GM19324 (cell line): ENCODE data around the gene ALG5.
A peak's percentile ranks its signal among the peaks of the same experiment; 100 is the strongest.

Experiments
- ATAC-seq: cut with Tn5 transposase; IDR thresholded peaks from one replicate; pipeline ENCODE4 v1.9.1; 2021; ENCODE audit warnings: mild to moderate bottlenecking, moderate library complexity; ENCODE audit not compliant: unreplicated experiment, low FRiP score

Gene ALG5, protein sequence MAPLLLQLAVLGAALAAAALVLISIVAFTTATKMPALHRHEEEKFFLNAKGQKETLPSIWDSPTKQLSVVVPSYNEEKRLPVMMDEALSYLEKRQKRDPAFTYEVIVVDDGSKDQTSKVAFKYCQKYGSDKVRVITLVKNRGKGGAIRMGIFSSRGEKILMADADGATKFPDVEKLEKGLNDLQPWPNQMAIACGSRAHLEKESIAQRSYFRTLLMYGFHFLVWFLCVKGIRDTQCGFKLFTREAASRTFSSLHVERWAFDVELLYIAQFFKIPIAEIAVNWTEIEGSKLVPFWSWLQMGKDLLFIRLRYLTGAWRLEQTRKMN

DNA sequence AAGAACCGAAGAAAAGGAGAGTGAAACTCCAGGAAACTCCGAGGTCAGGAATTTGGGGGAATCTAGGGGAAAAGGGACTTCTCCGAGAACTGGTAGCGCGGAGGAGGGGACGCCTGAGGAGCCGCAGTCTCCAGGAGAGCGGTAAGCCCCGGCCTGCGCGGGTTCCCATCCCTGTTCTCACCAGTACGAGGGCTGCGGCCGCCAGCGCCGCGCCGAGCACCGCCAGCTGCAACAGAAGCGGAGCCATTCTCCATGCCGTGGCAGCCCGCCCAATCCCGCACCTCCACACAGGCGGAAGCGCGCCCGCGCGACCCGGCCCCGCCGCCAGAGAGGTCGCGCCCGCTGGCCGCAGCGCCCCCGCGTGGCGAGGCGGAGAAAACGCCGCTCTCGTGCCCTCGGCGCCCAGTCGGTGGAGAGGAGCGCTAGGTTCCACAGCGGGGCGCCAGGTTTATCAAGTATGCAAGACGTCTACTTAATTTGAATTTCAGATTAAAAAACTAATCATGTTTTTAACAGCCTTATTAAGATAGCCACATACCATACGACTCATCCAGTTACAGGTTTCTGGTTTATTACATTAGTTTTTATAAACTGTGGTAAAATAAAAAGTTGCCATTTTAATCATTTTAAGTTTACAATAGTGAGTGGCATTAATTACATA is at the start of gene ALG5:
Gene ALG5 (minus strand): TSS at position 287 of the 661 bp plus-strand sequence. CDS start 40 bp downstream, at position 247.
- ATAC-seq: peak; percentile 75

DNA sequence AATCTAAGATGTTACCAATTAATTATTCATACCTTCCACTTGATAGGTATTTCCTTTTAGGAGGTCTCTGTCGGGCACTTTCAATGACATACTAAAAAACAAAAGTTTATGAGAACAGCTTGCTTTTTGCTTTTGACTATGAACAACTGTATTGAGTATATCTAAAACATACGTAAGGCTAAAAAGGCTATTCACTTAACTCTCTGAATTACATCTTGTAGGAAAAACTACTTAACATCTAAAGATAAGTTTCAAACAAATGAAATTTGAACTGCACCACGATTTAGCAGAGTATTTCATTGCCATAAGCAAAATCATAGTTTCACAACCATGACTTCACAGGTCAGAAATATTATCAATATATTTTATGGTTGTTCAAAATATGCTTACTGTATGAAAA is 48.7 kb upstream of the ALG5 start:
- ATAC-seq: no peak

GRCh38 chr13:37047032-37047431 is 47.9 kb upstream of the ALG5 start:
- ATAC-seq: no peak

DNA sequence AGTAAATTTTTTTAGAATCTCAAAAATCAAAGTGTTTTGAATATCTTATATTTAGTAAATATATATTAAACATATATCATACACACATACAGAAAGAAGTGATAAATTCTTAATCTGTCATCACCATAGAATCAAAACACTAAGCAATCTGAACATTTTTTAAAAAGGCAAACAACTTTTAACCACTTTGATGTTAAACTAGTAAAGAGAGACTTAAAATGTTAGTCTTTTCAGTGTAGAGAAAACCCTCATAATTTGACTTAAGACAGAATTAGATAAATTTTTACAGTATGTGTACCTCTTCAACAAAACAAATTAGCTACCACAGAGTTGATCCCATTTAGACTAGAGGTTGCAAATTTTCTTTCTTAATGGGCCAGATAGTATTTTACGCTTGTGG is 46.9 kb upstream of the ALG5 start:
- ATAC-seq: no peak

GRCh38 chr13:37040789-37041188 is 41.6 kb upstream of the ALG5 start:
- ATAC-seq: no peak

DNA sequence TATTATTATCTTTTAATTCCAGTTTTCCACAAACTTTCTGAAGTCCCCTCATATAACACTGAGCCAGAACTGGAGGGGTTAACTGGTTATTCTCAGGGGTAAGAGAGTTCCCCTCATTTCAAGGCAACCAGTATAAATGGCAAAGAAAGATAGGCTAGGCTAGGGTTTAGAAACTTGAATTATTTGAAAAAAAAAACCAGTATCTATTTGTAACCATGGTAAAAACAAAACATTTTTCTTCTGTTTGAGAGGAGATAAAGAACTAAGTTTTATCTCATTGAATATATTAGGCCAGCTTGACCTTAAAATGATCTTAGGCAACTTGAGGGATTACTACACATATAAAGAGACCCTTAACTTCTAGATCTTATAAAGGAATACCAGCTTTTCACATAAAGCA is 40.8 kb upstream of the ALG5 start:
- no peak for ATAC-seq

DNA sequence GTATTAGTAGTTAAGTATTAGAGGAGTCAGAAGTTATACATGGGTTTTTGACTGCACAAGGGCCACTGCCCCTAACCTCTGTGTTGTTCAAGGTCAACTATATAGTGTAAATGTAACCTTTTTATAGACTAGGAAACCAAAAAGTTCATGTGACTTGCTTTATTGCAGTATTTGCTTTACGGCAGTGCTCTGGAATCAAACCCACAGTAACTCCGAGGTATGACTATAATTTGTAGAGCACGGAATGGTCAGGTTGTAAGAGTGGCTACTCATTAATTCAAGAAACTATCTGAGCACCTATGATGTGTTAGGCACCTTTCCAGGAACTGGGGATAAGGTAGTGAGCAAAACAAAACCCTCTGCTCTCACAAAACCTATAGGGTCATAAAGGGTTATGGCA is 38.1 kb upstream of the ALG5 start:
- no peak for ATAC-seq

GRCh38 chr13:37029617-37030016 is 30.5 kb upstream of the ALG5 start:
- no peak for ATAC-seq

- no peak for ATAC-seq
Measured at GRCh38 chr13:37027639-37028038, 28.5 kb upstream of the ALG5 start.

GRCh38 chr13:37026771-37027170 is 27.6 kb upstream of the ALG5 start:
- ATAC-seq: no peak

- ATAC-seq: no peak
Measured at GRCh38 chr13:37023871-37024270, 24.7 kb upstream of the ALG5 start.

DNA sequence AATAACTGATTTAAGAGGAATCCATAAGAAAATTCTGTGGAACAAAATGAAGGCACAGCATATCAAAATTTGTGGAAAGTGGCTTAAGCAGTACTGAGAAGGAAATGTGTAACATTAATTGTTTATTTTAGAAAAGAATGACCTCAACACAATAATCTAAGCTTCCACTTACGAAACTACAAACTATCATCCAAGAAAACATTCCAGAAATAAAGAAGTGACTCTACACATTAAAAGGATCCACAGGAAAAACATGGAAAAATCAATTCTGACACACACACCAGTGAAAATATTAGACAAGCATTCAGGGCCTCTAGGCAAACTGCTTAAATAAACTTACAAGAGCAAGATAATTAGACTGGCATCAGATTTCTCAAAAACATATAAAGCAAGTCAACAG is 15.5 kb upstream of the ALG5 start:
- no peak for ATAC-seq

DNA sequence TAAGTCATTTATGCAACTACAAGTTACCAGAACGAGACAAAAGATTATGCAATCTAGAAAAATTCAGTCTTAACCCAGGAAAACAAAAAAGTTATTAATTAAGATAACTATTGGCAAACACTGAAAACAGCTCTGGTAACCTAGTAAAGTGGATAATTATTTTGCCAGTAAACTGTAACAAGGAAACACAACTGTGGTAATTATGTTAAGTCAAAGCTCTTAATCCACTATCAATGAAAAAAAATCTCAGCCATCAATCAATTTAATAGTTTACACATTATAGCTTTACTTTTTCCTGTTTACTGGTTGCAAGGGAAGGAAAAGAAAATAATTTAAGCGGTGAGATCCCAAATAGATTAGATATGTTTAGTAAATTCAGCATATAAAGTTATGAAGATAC is 12.6 kb upstream of the ALG5 start:
- no peak for ATAC-seq

GRCh38 chr13:37011002-37011401 is 11.9 kb upstream of the ALG5 start:
- ATAC-seq: no peak

DNA sequence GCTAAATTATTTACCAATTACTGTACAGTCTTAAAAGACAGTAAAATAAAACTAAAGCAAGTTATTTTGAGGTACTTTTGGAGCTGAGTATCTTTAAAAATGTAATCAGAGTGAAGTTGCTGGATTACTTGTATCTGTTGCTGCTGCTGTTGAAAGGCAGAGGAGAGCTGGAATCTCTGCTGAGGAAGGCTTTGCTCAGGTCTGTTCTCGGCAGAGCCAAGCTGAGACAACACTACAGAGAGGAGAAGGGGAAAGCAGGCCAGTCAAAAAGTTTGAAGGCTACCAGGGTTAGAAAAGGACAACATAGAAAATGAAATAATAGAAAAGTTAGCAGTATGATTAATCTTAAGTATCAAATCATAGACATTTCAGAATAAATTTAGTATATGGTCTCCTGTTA is 11.3 kb upstream of the ALG5 start:
- no peak for ATAC-seq

DNA sequence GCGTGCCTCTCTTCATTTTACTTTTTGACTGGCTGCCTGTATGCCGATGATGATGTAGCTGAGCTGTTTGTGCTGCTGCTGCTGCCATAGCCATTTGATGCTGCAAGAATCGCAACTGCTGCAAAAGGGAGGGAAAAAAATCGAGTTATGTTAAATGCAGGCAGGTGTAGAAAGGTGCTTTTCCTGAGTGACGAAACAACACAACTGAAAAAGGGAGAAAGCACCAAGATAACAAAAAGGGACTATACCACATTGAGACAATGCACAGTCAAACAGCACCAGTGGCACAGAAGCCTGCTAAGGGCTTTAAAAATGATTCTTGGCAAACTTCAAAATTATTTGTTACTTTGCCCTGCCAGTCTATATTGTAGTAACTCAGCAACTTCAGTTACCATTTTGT is 10.6 kb upstream of the ALG5 start:
- ATAC-seq: no peak

DNA sequence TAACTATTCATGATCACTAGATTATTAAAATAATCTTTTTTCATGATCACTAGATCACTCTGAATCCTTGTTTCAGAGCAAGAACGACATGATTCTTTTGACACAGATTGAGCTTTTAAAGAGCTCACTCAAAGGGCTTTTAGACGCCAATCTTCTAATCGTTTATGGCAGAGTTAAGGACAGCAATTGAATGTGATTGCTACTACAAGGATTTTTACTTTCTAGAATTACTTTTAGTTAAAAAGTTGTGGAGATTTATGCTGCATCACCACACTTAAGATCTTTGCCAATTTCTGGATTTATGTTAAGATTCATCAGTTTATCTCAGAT is 2.7 kb upstream of the ALG5 start:
- no peak for ATAC-seq

DNA sequence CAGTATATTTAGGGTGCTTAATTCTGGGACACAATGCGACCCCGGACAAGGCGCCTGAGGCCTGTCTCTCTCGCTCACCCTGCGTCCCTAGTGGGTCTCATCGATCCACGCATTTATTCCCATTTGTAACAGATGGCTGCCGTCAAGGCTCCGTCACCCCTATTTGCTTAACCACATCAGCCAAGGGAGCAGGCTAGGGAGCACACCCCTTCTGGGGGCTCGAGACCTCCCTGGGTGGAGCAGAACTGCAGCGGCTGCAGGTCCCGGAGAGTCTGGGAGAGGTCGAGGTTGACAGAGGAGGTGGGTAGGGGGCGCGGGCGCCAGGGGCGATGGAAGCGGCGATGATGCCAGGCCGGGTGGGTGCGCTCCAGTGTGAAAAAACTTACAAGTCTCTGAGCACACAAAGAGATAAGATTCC is 507 bp downstream of the ALG5 start:
- no peak for ATAC-seq

- ATAC-seq: no peak
Measured at GRCh38 chr13:36997716-36998427, 1.3 kb downstream of the ALG5 start.

- ATAC-seq: no peak
Measured at GRCh38 chr13:36992362-36992761, 6.8 kb downstream of the ALG5 start.

DNA sequence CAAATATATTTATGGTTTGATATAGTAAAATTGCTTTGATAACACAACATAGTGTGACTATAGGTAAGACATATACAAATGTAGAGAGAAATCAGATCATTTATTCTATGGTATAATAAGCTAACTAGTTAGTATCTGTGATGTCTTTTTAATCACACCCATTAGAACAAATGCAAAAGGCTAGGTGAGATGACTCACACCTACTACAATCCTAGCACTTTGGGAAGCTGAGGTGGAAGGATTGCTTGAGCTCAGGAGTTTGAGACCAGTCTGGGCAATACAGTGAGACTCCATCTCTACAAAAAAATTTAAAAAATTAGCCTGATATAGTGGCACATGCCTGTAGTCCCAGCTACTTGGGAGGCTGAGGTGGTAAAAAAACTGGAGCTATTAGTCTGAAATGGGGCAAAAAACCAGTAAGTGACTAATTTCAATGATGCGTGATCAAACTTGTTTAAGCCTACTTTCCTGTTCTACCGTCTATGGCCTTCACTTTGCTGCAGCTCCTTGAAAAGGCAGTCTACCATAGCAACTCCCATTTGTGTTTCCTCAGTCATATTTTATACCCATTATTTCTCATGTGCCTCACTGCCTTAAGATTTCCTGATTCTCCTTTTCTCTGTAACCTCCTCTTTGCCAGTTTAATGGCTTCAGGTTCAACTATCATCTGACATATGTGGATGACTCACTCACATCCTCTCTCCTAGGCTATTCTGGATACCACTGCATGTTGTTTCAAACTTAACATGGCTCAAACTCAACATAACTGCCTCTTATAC is 12.5 kb downstream of the ALG5 start:
- no peak for ATAC-seq
